K562 (cell line): ENCODE data around the gene STAT4. TPM values are rescaled to one million over a fixed set of nuclear protein-coding genes. Genes with fewer than 3 reads are reported as not detected.

ENCODE experiments used
- ATAC-seq: fragments of 200-7000 bp; cut with Tn5 transposase; 3 replicates; pipeline ENCODE4 v1.9.1; 2020; ENCODE audit warnings: moderate library complexity
- BruUV-seq: library from RNA; stranded (reverse); fragments of 400-500 nt; replicated peaks from 2 replicates; lab custom pipeline; 2021; lab: Mats Ljungman, UMichigan
- CTCF ChIA-PET: fragments of 300-600 bp; formaldehyde crosslinking; extraction: SDS; loops from one replicate; lab custom pipeline; 2021; ENCODE audit warnings: low intra/inter-chr PET ratio; lab: Yijun Ruan, JAX
- POLR2A ChIA-PET: fragments of 300-600, 350-650 bp; sonication (Branson Sonifier 250); formaldehyde crosslinking; extraction: SDS; loops from one replicate; lab custom pipeline; 2021; ENCODE audit warnings: antibody characterized with exemption, inconsistent platforms; lab: Yijun Ruan, JAX
- DNase-seq, 4 experiments: peaks; one replicate each; pipeline versions ENCODE4 v3.0.0 to v3.0.0-alpha.2; 2011 to 2018; ENCODE audit warnings: low spot score in 3 of 4, mixed read lengths in 3 of 4; ENCODE audit errors: extremely low read depth in 1 of 4
- FAIRE-seq: peaks from 2 replicates; lab custom pipeline; 2011; peaks lifted over from hg19 to GRCh38; lab: Jason Lieb, UNC
- H2AFZ ChIP-seq: 2 replicates; pipeline ENCODE4 v1.6.0; 2011; ENCODE audit warnings: low read depth, low read length, control low read depth, inconsistent platforms
- H3K27ac ChIP-seq: fragments of 200-600 bp; 3 replicates; pipeline ENCODE4 v1.8.0; 2011; ENCODE audit warnings: low read depth, mild to moderate bottlenecking, control low read depth, inconsistent platforms, low read length, moderate library complexity, mixed read lengths; ENCODE audit errors: extremely low read depth
- H3K27me3 ChIP-seq, 2 experiments: fragments of 300-600 bp in 1 of 2; 2 replicates in 1 of 2; 3 replicates in 1 of 2; pipeline versions ENCODE4 v1.6.0 to v1.8.0; 2011; ENCODE audit warnings: inconsistent platforms in 2 of 2, low read length in 2 of 2, mild to moderate bottlenecking in 1 of 2, mixed read lengths in 1 of 2, moderate library complexity in 1 of 2; ENCODE audit not compliant: control insufficient read depth in 2 of 2, insufficient read depth in 2 of 2
- H3K36me3 ChIP-seq: fragments of 300-600 bp; 3 replicates; pipeline ENCODE4 v1.8.0; 2011; ENCODE audit warnings: mild to moderate bottlenecking, low read length, inconsistent platforms; ENCODE audit not compliant: control insufficient read depth, insufficient read depth
- H3K4me1 ChIP-seq, 2 experiments: fragments of 200-600 bp in 1 of 2; replicated peaks in 1 of 2; 2 replicates in 1 of 2; 3 replicates in 1 of 2; pipeline versions ENCODE4 v1.5.1 to v1.8.0; 2011; ENCODE audit warnings: inconsistent platforms in 2 of 2, low read length in 2 of 2, mild to moderate bottlenecking in 1 of 2, mixed read lengths in 1 of 2, moderate library complexity in 1 of 2; ENCODE audit not compliant: control insufficient read depth in 2 of 2, insufficient read depth in 2 of 2
- H3K4me2 ChIP-seq: 2 replicates; pipeline ENCODE4 v1.6.1; 2011; ENCODE audit warnings: low read length, control low read depth, inconsistent platforms, mixed read lengths; ENCODE audit not compliant: insufficient read depth
- H3K4me3 ChIP-seq: fragments of 200-600 bp; sonication (generic), shearing (Covaris generic); 2 replicates; pipeline ENCODE4 v1.5.1; 2016; ENCODE audit warnings: control low read depth, inconsistent platforms
- H3K79me2 ChIP-seq: fragments of 200-600 bp; 3 replicates; pipeline ENCODE4 v1.8.0; 2011; ENCODE audit warnings: low read length, inconsistent platforms; ENCODE audit not compliant: control insufficient read depth, insufficient read depth
- H3K9ac ChIP-seq, 2 experiments: 2 replicates each; pipeline versions ENCODE4 v1.6.0 to v1.6.1; 2011; ENCODE audit warnings: low read depth in 2 of 2, low read length in 2 of 2, control low read depth in 1 of 2, inconsistent platforms in 1 of 2, mild to moderate bottlenecking in 1 of 2, mixed read lengths in 1 of 2; ENCODE audit not compliant: insufficient read depth in 1 of 2
- H3K9me1 ChIP-seq: one replicate; pipeline ENCODE4 v1.6.0; 2011; ENCODE audit warnings: inconsistent platforms, mild to moderate bottlenecking, low read length, moderate library complexity; ENCODE audit not compliant: control insufficient read depth, insufficient read depth
- H3K9me3 ChIP-seq: replicated peaks from 2 replicates; pipeline ENCODE4 v1.5.1; 2011; ENCODE audit warnings: low read depth, low read length, inconsistent platforms; ENCODE audit not compliant: control insufficient read depth, insufficient read depth
- H4K20me1 ChIP-seq: replicated peaks from 2 replicates; pipeline ENCODE4 v1.6.1; 2011; ENCODE audit warnings: low read length, inconsistent platforms, mixed read lengths; ENCODE audit not compliant: control insufficient read depth, insufficient read depth
- COPS2 ChIP-seq: fragments of 450-650 bp; conservative IDR thresholded peaks from 2 replicates; pipeline ENCODE4 v1.6.1; 2016; ENCODE audit warnings: mild to moderate bottlenecking, moderate library complexity
- DIDO1 ChIP-seq: fragments of 450-650 bp; IDR thresholded peaks from 2 replicates; pipeline ENCODE4 v1.6.1; 2016; ENCODE audit warnings: low read depth, missing biosample characterization, missing genetic modification characterization
- ELF4 ChIP-seq: fragments of 450-650 bp; formaldehyde crosslinking; IDR thresholded peaks from 2 replicates; pipeline ENCODE4 v1.4.0; 2022; ENCODE audit warnings: missing genetic modification characterization
- MCM2 ChIP-seq: fragments of 450-650 bp; IDR thresholded peaks from 2 replicates; pipeline ENCODE4 v1.6.1; 2017; ENCODE audit warnings: low read depth, mild to moderate bottlenecking
- MTF1 ChIP-seq: fragments of 250-450 bp; sonication (Bioruptor Pico); IDR thresholded peaks from 2 replicates; pipeline ENCODE4 v1.9.0; 2021; ENCODE audit warnings: moderate library complexity, mild to moderate bottlenecking, inconsistent platforms, borderline replicate concordance
- MYNN ChIP-seq, 2 experiments: sonication (generic); formaldehyde crosslinking in 1 of 2; IDR thresholded peaks; 2 replicates each; pipeline versions ENCODE4 v1.5.0 to v1.6.1; 2016 to 2020; ENCODE audit warnings: antibody characterized with exemption in 1 of 2, missing genetic modification reagents in 1 of 2
- NFIX ChIP-seq: fragments of 250-450 bp; sonication (Bioruptor Pico); IDR thresholded peaks from 2 replicates; pipeline ENCODE4 v1.4.0; 2020; ENCODE audit warnings: low read depth, mild to moderate bottlenecking, moderate library complexity
- XRCC5 ChIP-seq: fragments of 200-400 bp; formaldehyde crosslinking; IDR thresholded peaks from 2 replicates; pipeline ENCODE4 v1.6.1; 2017; ENCODE audit warnings: low read depth, mild to moderate bottlenecking, low read length
- ZC3H11A ChIP-seq: IDR thresholded peaks from 2 replicates; pipeline ENCODE4 v1.6.1; 2012; ENCODE audit warnings: low read depth, low read length, improper control_type of control experiment
- ZC3H8 ChIP-seq: fragments of 450-650 bp; IDR thresholded peaks from 2 replicates; pipeline ENCODE4 v1.6.1; 2017
- ZNF274 ChIP-seq: IDR thresholded peaks from 2 replicates; pipeline ENCODE4 v1.6.1; 2011; ENCODE audit warnings: low read depth, mild to moderate bottlenecking, low read length, moderate library complexity, borderline replicate concordance
- ZNF57 ChIP-seq: fragments of 450-650 bp; formaldehyde crosslinking; IDR thresholded peaks from 2 replicates; pipeline ENCODE4 v1.4.0; 2020; ENCODE audit warnings: mild to moderate bottlenecking, moderate library complexity
- ZNF639 ChIP-seq, 2 experiments: fragments of 200-800 bp in 1 of 2; sonication (Bioruptor generic) in 1 of 2; sonication (generic) in 1 of 2; formaldehyde crosslinking in 1 of 2; IDR thresholded peaks in 1 of 2; conservative IDR thresholded peaks in 1 of 2; 2 replicates each; pipeline versions ENCODE4 v1.5.0 to v1.6.1; 2016 to 2020; ENCODE audit warnings: missing compliant biosample characterization in 1 of 2, missing genetic modification characterization in 1 of 2, missing genetic modification reagents in 1 of 2
- WGBS: fragments of 100-300 bp; shearing (Covaris generic); methylation state at CpG from one replicate; pipeline ENCODE4 v1.1.6; 2016; ENCODE audit warnings: low coverage, mixed read lengths; ENCODE audit not compliant: insufficient coverage; ENCODE audit errors: missing lambda C conversion rate; 5-methylcytosine and 5-hydroxymethylcytosine counted together
- in situ Hi-C: fragments of 300-500 bp; cut with MboI; formaldehyde crosslinking; loops from 4 replicates; pipeline ENCODE4 v1.15.0; 2018; ENCODE audit warnings: inconsistent platforms, mixed read lengths
- intact Hi-C: fragments of 100-400 bp; cut with micrococcal nuclease; formaldehyde crosslinking; loops from 2 replicates; pipeline ENCODE4 v1.14.2; 2022
- polyA plus RNA-seq, 8 experiments: library from polyadenylated mRNA; depleted of rRNA in 4 of 8; stranded (reverse) in 5 of 8; unstranded in 3 of 8; fragments of >200 nt; fragmentation: Nextera tagmentation in 2 of 8; fragmentation: Illumina TruSeq in 1 of 8; extraction: Ambion mirVana in 2 of 8; extraction: Trizol in 1 of 8; gene quantifications; 2 replicates each; pipeline versions ENCODE4 v1.2.1 to v1.2.3, GENCODE V29; 2011 to 2014; ENCODE audit warnings: inconsistent platforms in 1 of 8, missing spikeins in 1 of 8
- total RNA-seq, 7 experiments: library from RNA; depleted of rRNA in 6 of 7; stranded (reverse); fragments of >200 nt in 6 of 7; fragmentation: Illumina TruSeq in 2 of 7; extraction: Trizol in 2 of 7; gene quantifications; 2 replicates each; pipeline versions ENCODE4 v1.2.1 to v1.2.3, GENCODE V29; 2011 to 2021; ENCODE audit warnings: low replicate concordance in 1 of 7

STAT4 gene
- total and polyA plus RNA-seq, 9 of the 15 experiments (the other 6 are each of a cell fraction or from before 2014, with no cell fraction given) = 0.01 to 0.06 (median 0.03) TPM; not detected in 6

- Histone ChIP-seq H3K36me3 (no peaks in the 10 kb centered on the region), H3K4me1 (no peaks in the 10 kb centered on the region; a peak in 1 of 5 replicates), H3K79me2 (no peaks in the 10 kb centered on the region), H3K9me1 (no peaks in the 10 kb centered on the region), H3K27me3 (no peaks in the 10 kb centered on the region), H3K4me2 (no peak overlapping the region), H3K4me3 (no peak overlapping the region), H4K20me1 (no peaks in the 10 kb centered on the region), H3K27ac (no peak overlapping the region), H2AFZ (no peak overlapping the region), H3K9ac (no peak overlapping the region), H3K9me3 (no peaks in the 10 kb centered on the region)
- FAIRE-seq (no peak), ATAC-seq (no peak), DNase-seq (no peak)
- BruUV-seq = no TSS peak
- 0% methylated on average over 2 of the region's 2 CpGs for WGBS
- ChIA-PET CTCF (no interaction called here), POLR2A (interaction anchor here (0.6 kb wide), 1 partner anchor 1149 kb away, joined by 3 read pairs; no protein-coding TSS in a partner anchor)
- no peak for TF ChIP-seq MTF1 (CRISPR knock-in tag)
- TF ChIP-seq XRCC5 = no peak
- TF ChIP-seq ZNF274 = no peak
- no peak for TF ChIP-seq ZNF639 (CRISPR knock-in tag; conservative IDR thresholded peaks at IDR 0.05 in 1 of 2, IDR thresholded peaks at IDR 0.05 in 1 of 2)
- TF ChIP-seq ZNF57 (CRISPR knock-in tag) = no peak
- TF ChIP-seq ZC3H11A = no peak
- no peak for TF ChIP-seq MYNN (IDR thresholded peaks at IDR 0.05)
- TF ChIP-seq MYNN (CRISPR knock-in tag; IDR thresholded peaks at IDR 0.05) = no peak
- no peak for TF ChIP-seq ZC3H8
- no peak for TF ChIP-seq COPS2
- TF ChIP-seq MCM2 = no peak
- no peak for TF ChIP-seq NFIX (CRISPR knock-in tag)
- no peak for TF ChIP-seq DIDO1 (tag)
- no peak for TF ChIP-seq ELF4 (CRISPR knock-in tag)
- intact Hi-C loops = loop anchor here (5.0 kb wide), 1 partner anchor 376 kb away; no protein-coding TSS in a partner anchor
- in situ Hi-C loops = no loop called here
Measured at GRCh38 chr2:191158193-191158592, 7.4 kb upstream of the STAT4 start.
